Activated T-cell treated with anti-CD3 and anti-CD28 coated beads, Interleukin-2, amount 50 U/mL, for 24 hours (primary cell): ENCODE measurements around the gene THSD4.
A peak's percentile ranks its signal among the peaks of the same experiment; 100 is the strongest.

Experiments
- DNase-seq: peaks from one replicate; pipeline ENCODE4 v3.0.0-alpha.2; 2020
- H3K27ac Mint-ChIP-seq: 2 replicates; pipeline ENCODE4 v1.8.0; 2020; ENCODE audit warnings: mild to moderate bottlenecking, mixed read lengths
- H3K27me3 Mint-ChIP-seq: 2 replicates; pipeline ENCODE4 v1.8.0; 2020; ENCODE audit warnings: mixed read lengths
- H3K36me3 Mint-ChIP-seq: 2 replicates; pipeline ENCODE4 v1.8.0; 2020; ENCODE audit warnings: low read depth, mixed read lengths
- H3K4me1 Mint-ChIP-seq: 2 replicates; pipeline ENCODE4 v1.8.0; 2020; ENCODE audit warnings: low read depth, mixed read lengths
- H3K4me3 Mint-ChIP-seq: 2 replicates; pipeline ENCODE4 v1.8.0; 2020; ENCODE audit warnings: mild to moderate bottlenecking, moderate library complexity, mixed read lengths
- H3K9me3 Mint-ChIP-seq: 2 replicates; pipeline ENCODE4 v1.8.0; 2020; ENCODE audit warnings: mixed read lengths

Gene THSD4

DNA sequence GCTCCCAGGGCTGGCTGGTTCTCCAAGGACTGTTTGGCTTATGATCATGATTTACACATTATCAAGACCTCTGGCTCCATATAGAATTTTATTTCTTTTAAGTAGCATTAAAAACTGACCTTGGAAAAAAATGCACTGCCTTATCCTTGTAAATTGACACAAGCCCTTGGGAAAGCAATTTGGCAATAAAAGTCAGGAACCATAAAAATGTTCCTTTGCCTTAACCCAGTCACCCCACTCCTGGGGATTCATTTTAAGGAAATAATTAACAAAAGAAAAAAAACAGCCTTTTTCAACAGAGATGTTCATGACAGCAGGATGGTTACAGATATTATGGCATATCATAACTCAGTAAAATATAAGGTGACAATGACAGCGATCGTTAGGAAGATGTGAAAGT, 643.4 kb downstream of the THSD4 start:
- Mint-ChIP-seq H3K4me1 (no peaks in the 10 kb centered on the region), H3K4me3 (no peak overlapping the region), H3K36me3 (no peaks in the 10 kb centered on the region), H3K27ac (no peak overlapping the region), H3K9me3 (peaks cover 13% of the 10 kb centered on the region), H3K27me3 (peaks cover 6% of the 10 kb centered on the region)
- DNase-seq: no peak

DNA sequence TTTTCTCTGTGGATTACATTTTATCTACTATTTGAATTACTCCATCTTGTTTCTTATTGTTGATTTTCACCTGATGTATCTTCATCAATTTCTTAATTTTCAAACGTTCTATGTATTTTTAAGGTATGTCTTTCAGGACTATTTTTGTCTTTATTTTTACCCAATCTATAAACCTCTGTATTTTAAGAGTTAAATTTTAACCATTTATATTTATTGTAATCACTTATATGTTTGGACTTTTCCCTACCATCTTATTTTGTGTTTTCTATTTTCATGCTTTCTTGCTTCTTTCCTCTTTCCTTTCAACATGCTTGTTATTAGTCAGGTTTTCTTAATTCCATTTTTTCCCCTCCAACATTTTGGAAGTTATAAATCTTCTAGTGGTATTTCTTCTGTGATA, 645.6 kb downstream of the THSD4 start:
- no peaks in the 10 kb centered on the region for H3K36me3 Mint-ChIP-seq
- H3K4me3 Mint-ChIP-seq: no peak overlapping the region
- DNase-seq: no peak
- H3K27ac Mint-ChIP-seq: no peak overlapping the region
- no peaks in the 10 kb centered on the region for H3K4me1 Mint-ChIP-seq
- peaks cover 13% of the 10 kb centered on the region for H3K9me3 Mint-ChIP-seq
- peaks cover 13% of the 10 kb centered on the region for H3K27me3 Mint-ChIP-seq

DNA sequence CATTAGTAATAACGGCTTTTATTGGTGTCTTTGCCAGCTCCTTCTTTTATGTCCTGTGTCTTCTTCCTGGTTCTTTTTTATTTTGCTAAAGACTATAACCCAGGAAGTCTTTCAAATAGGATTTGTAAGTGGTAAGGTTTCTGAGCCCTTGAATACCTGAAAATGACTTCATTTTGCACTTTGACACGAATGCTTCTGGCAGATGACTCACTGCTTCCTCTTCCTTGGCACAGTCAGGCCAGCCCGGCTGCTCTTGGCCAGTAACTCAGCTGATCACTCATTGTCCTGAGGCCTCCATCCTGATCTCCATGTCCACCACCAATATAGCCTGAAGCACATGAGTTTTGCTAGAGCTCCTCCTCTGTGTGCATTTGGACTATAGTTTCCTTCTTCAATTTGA, 646.4 kb downstream of the THSD4 start:
- DNase-seq: no peak
- H3K27me3 Mint-ChIP-seq: peaks cover 9% of the 10 kb centered on the region
- H3K36me3 Mint-ChIP-seq: no peaks in the 10 kb centered on the region
- no peak overlapping the region for H3K27ac Mint-ChIP-seq
- H3K4me1 Mint-ChIP-seq: no peaks in the 10 kb centered on the region
- peaks cover 13% of the 10 kb centered on the region for H3K9me3 Mint-ChIP-seq
- no peak overlapping the region for H3K4me3 Mint-ChIP-seq

DNA sequence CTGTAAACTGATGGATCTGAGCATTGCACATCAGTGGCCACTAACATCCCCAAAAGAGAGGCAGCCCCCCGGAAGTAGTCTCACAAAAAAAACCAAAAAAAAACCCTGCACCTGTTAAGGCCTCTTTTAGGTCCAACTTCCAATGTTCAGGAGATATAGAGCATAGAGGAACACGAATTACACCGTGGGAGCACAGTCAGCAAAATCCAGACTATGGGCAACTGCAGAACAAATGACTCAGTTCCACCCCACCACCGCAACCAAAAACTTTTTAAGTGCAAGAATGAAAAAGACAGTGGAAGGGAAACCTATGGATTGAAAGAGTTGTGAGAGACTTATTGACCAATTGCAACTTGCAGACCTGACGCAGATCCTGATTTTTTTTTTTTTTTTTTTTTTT, 652.9 kb downstream of the THSD4 start:
- H3K9me3 Mint-ChIP-seq: no peaks in the 10 kb centered on the region
- no peak for DNase-seq
- no peaks in the 10 kb centered on the region for H3K4me1 Mint-ChIP-seq
- H3K27me3 Mint-ChIP-seq: peaks cover 11% of the 10 kb centered on the region
- H3K4me3 Mint-ChIP-seq: no peak overlapping the region
- no peaks in the 10 kb centered on the region for H3K36me3 Mint-ChIP-seq
- H3K27ac Mint-ChIP-seq: no peak overlapping the region

DNA sequence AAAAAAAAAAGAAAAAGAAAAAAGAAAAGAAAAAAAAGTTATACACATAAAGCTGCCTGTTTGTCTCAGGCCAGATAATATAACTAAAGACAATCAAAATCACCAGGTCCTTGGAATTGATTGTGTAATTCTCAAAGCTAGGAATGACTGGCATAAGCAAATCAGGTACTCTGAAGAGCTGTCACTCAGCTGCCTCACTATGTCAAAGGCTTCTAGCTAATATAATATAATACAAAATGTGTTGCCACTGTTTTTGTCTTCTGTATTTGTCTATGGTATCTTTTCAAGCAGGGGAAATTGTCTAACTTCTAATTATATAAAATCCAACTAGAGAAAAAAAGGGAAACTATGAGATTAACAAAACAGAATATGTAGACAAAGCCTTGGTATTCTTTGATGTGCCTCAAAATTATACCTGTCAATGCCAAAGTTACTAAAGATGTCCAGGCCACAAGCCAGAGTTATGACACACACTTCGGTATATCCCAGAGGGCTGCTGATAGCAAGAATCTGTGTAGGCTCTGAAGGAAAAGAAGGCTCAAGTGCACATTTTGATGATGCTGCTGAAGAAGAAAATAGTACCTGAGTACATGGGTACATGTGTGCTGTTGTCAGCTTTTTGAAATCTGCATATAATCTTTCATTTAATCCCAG, 658.1 kb downstream of the THSD4 start:
- no peaks in the 10 kb centered on the region for H3K4me1 Mint-ChIP-seq
- DNase-seq: no peak
- no peaks in the 10 kb centered on the region for H3K36me3 Mint-ChIP-seq
- no peaks in the 10 kb centered on the region for H3K9me3 Mint-ChIP-seq
- no peak overlapping the region for H3K27ac Mint-ChIP-seq
- no peak overlapping the region for H3K4me3 Mint-ChIP-seq
- H3K27me3 Mint-ChIP-seq: peaks cover under 1% of the 10 kb centered on the region

DNA sequence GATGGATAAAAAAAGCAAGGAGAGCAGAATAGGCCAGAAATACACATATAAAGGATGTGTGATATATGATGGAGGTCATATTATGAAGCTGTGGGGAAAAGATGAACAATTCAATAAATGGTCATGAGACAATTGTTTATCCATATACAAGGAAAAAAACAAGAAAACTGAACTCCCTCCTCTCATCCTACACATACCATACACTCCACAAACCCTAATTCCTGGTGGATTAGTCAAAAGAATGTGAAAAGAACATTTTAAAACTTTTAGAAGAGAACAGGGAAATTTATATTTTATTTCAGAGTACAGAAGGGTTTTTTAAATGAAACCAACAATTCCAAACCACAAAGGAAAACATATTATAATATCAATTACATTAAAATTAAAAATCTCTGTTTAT, 660.6 kb downstream of the THSD4 start:
- Mint-ChIP-seq H3K4me1 (peaks cover 10% of the 10 kb centered on the region), H3K36me3 (no peaks in the 10 kb centered on the region), H3K27me3 (peaks cover 4% of the 10 kb centered on the region), H3K9me3 (no peaks in the 10 kb centered on the region), H3K27ac (no peak overlapping the region), H3K4me3 (no peak overlapping the region)
- DNase-seq: no peak

DNA sequence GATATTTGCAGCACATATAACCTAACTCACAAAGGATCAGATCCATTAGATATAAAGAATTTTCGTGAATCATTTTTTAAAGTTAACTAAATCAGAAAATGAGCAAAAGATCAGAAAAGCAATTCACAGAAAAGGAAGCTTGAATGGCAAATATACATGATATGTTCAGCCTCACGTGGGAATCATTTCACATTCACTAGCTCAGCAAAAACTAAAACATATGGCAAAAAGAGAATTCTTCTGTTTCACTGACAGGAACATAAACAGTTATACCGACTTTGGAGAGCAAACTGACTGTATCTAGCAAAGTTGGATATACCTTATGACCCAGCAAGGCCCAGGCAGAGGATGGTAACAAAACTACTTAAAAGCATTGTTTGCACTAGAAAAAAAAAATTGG, 661.0 kb downstream of the THSD4 start:
- H3K27ac Mint-ChIP-seq: no peak overlapping the region
- H3K4me3 Mint-ChIP-seq: no peak overlapping the region
- H3K4me1 Mint-ChIP-seq: peaks cover 13% of the 10 kb centered on the region
- H3K27me3 Mint-ChIP-seq: peaks cover 7% of the 10 kb centered on the region
- no peaks in the 10 kb centered on the region for H3K36me3 Mint-ChIP-seq
- DNase-seq: no peak
- H3K9me3 Mint-ChIP-seq: no peaks in the 10 kb centered on the region

DNA sequence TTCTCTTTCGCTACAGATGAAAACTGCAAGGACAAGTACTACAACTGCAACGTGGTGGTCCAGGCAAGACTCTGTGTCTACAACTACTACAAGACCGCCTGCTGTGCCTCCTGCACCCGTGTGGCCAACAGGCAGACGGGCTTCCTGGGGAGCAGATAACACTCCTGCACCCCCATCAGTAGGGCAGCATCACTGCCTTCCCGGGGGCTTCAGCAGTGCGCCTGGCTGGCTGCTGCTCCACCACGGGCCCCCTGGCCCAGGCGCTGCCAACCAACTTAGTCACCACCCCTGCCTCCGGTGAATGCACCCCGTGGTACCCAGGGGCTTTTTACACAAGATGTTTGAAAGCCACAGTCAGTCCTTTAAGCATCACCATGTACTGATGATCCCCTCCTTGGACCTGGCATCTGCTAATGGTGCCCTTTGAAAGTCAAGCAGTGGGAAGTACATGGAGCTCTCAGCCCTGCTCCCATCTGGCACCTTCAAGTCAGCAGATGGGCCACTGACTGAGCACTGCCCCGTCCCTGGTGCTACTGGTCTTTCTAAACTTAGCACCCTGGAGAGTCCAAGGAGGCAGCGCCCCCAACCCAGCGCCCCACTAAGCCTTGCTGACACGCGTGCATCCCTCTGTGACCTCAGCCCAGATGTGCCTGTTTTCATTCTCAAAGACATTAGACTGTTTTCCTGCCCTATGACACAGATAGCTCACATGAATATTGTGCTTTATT, 662.1 kb downstream of the THSD4 start:
- no peak for DNase-seq
- Mint-ChIP-seq H3K36me3 (no peaks in the 10 kb centered on the region), H3K9me3 (no peaks in the 10 kb centered on the region), H3K27ac (no peak overlapping the region), H3K4me3 (no peak overlapping the region), H3K4me1 (peaks cover 18% of the 10 kb centered on the region), H3K27me3 (peaks cover 12% of the 10 kb centered on the region)

DNA sequence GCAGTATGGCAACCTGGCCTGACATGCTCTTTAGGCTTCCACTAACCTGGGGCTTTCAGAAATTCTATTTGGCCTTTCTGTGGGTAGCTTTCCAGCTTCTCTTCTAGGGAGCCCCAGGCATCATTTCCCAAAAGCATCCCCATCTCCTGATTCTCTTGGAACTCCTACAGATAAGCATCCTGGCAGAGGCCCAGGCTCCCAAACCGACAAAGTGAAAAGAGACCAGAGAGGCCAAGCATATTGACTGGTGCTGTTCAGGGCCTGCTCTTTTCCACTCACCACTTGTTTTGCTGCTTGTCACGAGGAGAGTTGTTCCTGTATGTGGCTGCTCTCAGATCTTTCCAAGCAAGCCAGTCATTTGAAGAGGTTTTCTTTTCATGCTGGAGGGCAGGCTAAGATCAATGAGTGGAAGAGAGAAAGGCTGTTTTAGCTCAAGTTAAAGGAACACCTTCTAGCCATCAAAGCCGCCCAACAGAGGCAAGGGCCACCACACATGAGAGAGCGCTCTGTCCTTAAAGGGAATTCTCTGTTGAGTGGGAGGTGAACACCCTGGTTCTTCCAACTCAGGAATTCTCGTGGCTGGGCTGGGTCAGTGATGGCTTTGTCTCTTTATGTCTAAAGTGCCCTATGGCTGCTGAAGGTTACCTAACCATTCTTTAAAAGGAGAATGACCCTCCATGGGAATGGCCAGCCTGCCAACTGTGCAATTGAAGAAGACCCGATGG, 664.0 kb downstream of the THSD4 start:
- H3K4me3 Mint-ChIP-seq: no peak overlapping the region
- H3K27ac Mint-ChIP-seq: no peak overlapping the region
- no peaks in the 10 kb centered on the region for H3K9me3 Mint-ChIP-seq
- no peak for DNase-seq
- peaks cover 25% of the 10 kb centered on the region for H3K27me3 Mint-ChIP-seq
- H3K4me1 Mint-ChIP-seq: peaks cover 18% of the 10 kb centered on the region
- H3K36me3 Mint-ChIP-seq: no peaks in the 10 kb centered on the region

DNA sequence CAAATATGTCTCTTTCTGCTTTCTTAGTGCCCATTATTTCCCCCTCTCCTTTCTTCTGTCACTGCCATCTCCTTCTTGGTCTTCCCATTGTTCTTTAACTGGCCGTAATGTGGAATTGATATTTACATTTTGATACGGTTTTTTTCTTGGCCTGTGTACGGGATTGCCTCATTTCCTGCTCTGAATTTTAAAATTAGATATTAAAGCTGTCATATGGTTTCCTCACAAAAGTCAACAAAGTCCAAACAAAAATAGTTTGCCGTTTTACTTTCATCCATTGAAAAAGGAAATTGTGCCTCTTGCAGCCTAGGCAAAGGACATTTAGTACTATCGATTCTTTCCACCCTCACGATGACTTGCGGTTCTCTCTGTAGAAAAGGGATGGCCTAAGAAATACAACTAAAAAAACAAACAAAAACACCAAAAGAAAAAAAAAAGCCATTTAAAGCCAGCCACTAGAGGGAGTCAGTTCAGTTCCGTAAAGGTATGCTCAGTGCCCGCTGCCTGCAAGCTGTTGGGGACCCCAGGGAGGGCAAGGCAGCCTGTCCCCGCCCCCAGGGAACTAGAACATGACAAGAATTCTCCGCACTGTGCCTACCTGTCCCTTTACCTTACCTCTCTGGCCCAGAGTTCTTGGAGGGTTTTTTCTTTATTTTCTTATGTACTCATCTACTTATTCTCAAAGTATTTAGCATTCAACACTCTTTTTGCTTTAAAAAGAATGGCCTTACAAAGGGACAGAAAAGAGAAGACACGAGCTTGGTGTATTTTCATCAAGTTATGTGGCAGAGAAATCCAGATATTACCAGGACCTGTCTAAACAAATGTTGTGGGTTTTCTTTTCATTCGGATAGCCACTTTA, 665.1 kb downstream of the THSD4 start:
- Mint-ChIP-seq H3K9me3 (no peaks in the 10 kb centered on the region), H3K4me3 (no peak overlapping the region), H3K27me3 (peaks cover 36% of the 10 kb centered on the region), H3K4me1 (peaks cover 18% of the 10 kb centered on the region), H3K27ac (no peak overlapping the region), H3K36me3 (no peaks in the 10 kb centered on the region)
- peak; percentile 50 for DNase-seq

DNA sequence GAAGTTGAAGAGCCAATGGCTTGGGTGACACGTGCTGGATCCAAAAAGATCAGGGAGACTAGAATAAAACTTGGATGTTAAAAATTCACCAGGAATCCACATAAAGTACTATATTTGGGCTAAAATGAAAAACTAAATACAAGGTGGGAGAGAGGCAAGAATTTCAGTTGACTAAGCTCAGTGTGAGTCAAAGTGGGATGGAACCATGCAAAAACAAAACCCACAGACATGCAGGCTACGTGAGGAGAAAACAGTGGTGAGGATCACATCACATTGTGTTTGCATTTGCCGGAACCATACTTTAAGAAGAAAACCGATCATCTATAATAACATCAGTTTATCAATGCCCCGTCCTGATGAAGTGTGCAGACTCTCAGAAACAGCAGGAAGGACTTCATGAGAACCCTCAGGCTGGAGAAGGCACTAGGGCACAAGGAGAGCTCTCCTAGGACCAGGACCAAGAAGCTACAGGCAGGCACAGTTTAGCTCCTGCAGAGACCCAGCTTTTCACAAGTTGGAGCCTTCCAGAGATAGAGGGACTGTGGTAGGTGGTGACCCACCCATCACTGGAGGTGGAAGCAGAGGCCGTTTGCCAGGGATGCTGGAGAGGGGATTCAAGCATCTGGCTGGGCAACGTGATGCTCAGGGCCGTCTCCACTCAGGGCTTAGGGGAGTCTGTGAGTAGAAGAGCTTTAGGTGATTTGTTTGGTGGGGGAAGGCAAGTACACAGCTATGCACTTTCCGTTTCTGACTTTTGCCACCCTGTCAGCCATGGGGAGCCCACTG, 666.1 kb downstream of the THSD4 start:
- H3K27me3 Mint-ChIP-seq: peaks cover 38% of the 10 kb centered on the region
- no peaks in the 10 kb centered on the region for H3K36me3 Mint-ChIP-seq
- no peak for DNase-seq
- peaks cover 18% of the 10 kb centered on the region for H3K4me1 Mint-ChIP-seq
- H3K4me3 Mint-ChIP-seq: no peak overlapping the region
- H3K27ac Mint-ChIP-seq: peak overlapping the region; percentile 13
- H3K9me3 Mint-ChIP-seq: no peaks in the 10 kb centered on the region

DNA sequence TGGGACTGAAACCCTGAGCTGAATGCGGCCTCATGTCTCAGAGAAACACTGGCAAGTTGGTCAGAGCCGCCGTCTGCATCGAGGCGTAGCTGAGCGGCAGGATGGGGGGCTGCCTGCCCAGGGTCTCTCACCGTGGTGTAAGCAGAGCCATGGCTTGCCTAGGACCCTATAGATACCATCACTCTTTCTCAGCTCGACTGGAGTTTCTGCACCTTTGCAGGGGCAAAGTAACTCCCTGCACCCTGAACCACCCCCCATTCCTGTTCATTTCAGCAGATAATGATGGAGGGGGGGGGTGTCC, 666.6 kb downstream of the THSD4 start:
- H3K4me1 Mint-ChIP-seq: peaks cover 18% of the 10 kb centered on the region
- H3K27me3 Mint-ChIP-seq: peaks cover 38% of the 10 kb centered on the region
- H3K27ac Mint-ChIP-seq: no peak overlapping the region
- no peak for DNase-seq
- H3K36me3 Mint-ChIP-seq: no peaks in the 10 kb centered on the region
- H3K4me3 Mint-ChIP-seq: no peak overlapping the region
- H3K9me3 Mint-ChIP-seq: no peaks in the 10 kb centered on the region

DNA sequence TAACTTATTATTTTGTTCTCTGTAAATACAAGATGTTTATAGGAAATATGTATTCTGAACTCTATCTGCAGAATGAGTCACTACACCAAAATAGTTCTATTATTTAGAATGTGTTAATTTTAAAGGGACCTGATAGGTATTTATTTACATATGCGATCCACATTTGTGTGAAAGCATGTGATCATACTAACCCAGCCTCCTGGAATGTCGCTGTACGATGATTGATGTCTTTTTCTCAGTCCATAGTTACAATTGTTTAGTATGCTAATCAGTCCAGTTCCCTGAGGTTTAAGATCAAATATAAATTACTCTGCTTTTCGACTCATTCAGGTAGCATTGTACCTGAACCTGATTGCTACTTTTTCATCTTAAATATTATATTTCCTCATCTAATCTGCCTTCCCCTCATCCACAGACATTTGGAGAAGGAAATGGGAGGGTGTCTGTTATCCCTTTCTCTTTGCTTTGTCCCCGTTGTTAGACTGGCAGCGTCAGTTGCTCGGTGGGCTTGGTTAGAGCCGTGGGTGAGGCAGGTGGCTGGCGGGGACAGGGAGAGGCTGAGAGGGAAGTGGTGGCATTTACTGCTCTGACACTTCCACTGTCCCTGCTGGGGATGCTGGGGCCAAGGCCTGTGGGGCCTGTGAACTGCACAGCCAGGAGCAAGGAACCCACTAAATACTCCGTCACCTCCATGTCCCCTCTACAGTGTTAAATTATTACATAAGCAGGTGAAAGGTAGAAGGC, 667.3 kb downstream of the THSD4 start:
- DNase-seq: no peak
- Mint-ChIP-seq H3K4me1 (peaks cover 18% of the 10 kb centered on the region), H3K36me3 (no peaks in the 10 kb centered on the region), H3K27me3 (peaks cover 38% of the 10 kb centered on the region), H3K4me3 (no peak overlapping the region), H3K9me3 (no peaks in the 10 kb centered on the region), H3K27ac (no peak overlapping the region)
